Activated CD8-positive, alpha-beta memory T cell treated with anti-CD3 and anti-CD28 coated beads, Interleukin-2, amount 50 U/mL, for 24 hours (primary cell): Measurements from ENCODE around the gene APOLD1.
"Not testable (repeated sequence)": the region's sequence is repeated elsewhere in the genome, so short reads cannot be mapped to it uniquely, and the experiment has no call there.

Experiments used
- DNase-seq: peaks from one replicate; pipeline ENCODE4 v3.0.0-alpha.2; 2020; ENCODE audit errors: extremely low read depth

APOLD1 gene

GRCh38 chr12:12807970-12808702 lies 22.7 kb downstream of the APOLD1 start:
- no peak for DNase-seq

GRCh38 chr12:12810553-12811021 lies 25.1 kb downstream of the APOLD1 start:
- DNase-seq: no peak

- DNase-seq: no peak
These were observed 25.9 kb downstream of the APOLD1 start for GRCh38 chr12:12811343-12811742.

- DNase-seq: no peak
These were observed 26.7 kb downstream of the APOLD1 start for GRCh38 chr12:12812174-12812573.

- DNase-seq: no peak
These were observed 27.2 kb downstream of the APOLD1 start for GRCh38 chr12:12812618-12813119.

GRCh38 chr12:12813120-12814101 lies 28.0 kb downstream of the APOLD1 start, which contains the start of gene DDX47:
DDX47 (plus strand) TSS chr12:12813346; CDS start chr12:12813368, 22 bp downstream.
- peak; percentile 87 for DNase-seq

- DNase-seq: no peak
These were observed 32.2 kb downstream of the APOLD1 start for GRCh38 chr12:12817616-12818015.

- DNase-seq: no peak
These were observed 33.2 kb downstream of the APOLD1 start for GRCh38 chr12:12818701-12819100.

GRCh38 chr12:12819221-12819620 lies 33.8 kb downstream of the APOLD1 start:
- DNase-seq: no peak

- DNase-seq: no peak
These were observed 34.4 kb downstream of the APOLD1 start for GRCh38 chr12:12819752-12820311.

GRCh38 chr12:12820376-12820775 lies 34.9 kb downstream of the APOLD1 start:
- not testable (repeated sequence) for DNase-seq

GRCh38 chr12:12821975-12822374 lies 36.5 kb downstream of the APOLD1 start:
- no peak for DNase-seq

GRCh38 chr12:12822886-12823285 lies 37.4 kb downstream of the APOLD1 start:
- DNase-seq: no peak

- DNase-seq: no peak
These were observed 37.8 kb downstream of the APOLD1 start for GRCh38 chr12:12823300-12823699.

- DNase-seq: no peak
These were observed 38.4 kb downstream of the APOLD1 start for GRCh38 chr12:12823811-12824210.

GRCh38 chr12:12835378-12836146 lies 50.1 kb downstream of the APOLD1 start:
- DNase-seq: no peak

GRCh38 chr12:12836571-12836970 lies 51.1 kb downstream of the APOLD1 start:
- no peak for DNase-seq

GRCh38 chr12:12837025-12837812 lies 51.8 kb downstream of the APOLD1 start:
- no peak for DNase-seq

- DNase-seq: no peak
These were observed 52.3 kb downstream of the APOLD1 start for GRCh38 chr12:12837813-12838153.

GRCh38 chr12:12839003-12839395 lies 53.5 kb downstream of the APOLD1 start:
- DNase-seq: no peak
